Endometrial microvascular endothelial cells (primary cell): ENCODE results near the gene RPTOR. TPM values are rescaled to one million over a fixed set of nuclear protein-coding genes. Genes with fewer than 3 reads are reported as not detected.
"Not testable (repeated sequence)": the region's sequence is repeated elsewhere in the genome, so short reads cannot be mapped to it uniquely, and the experiment has no call there.

ENCODE experiments used
- in situ Hi-C: cut with HindIII; loops from 2 replicates; pipeline ENCODE4 v1.10.0; 2017; ENCODE audit warnings: low sequenced_read_pairs, low pct_unique_long_range_greater_than_20kb; ENCODE audit errors: inconsistent ontology term
- total RNA-seq: library from RNA; depleted of rRNA; stranded (reverse); fragments of >200 nt; gene quantifications from one replicate; pipeline ENCODE4 v1.2.3, GENCODE V29; 2015; ENCODE audit errors: inconsistent ontology term

Gene RPTOR
- total RNA-seq, 1 donor from 2014 or later = 28.2 TPM

GRCh38 chr17:80605326-80606066, 60.9 kb downstream of the RPTOR start:
- in situ Hi-C loops = no loop called here

GRCh38 chr17:80608326-80608725, 63.7 kb downstream of the RPTOR start:
- in situ Hi-C loops = no loop called here

GRCh38 chr17:80609757-80610156, 65.1 kb downstream of the RPTOR start:
- in situ Hi-C loops = no loop called here

GRCh38 chr17:80611816-80612215, 67.2 kb downstream of the RPTOR start:
- in situ Hi-C loops = no loop called here

- in situ Hi-C loops = no loop called here
These were observed 68.5 kb downstream of the RPTOR start for GRCh38 chr17:80612997-80613731.

- in situ Hi-C loops = no loop called here
These were observed 69.1 kb downstream of the RPTOR start for GRCh38 chr17:80613732-80614071.

- in situ Hi-C loops = no loop called here
These were observed 69.9 kb downstream of the RPTOR start for GRCh38 chr17:80614332-80615047.

- in situ Hi-C loops = no loop called here
These were observed 70.7 kb downstream of the RPTOR start for GRCh38 chr17:80615376-80615775.

GRCh38 chr17:80616705-80617104, 72.1 kb downstream of the RPTOR start:
- in situ Hi-C loops = no loop called here

GRCh38 chr17:80618304-80618703, 73.7 kb downstream of the RPTOR start:
- in situ Hi-C loops = no loop called here

GRCh38 chr17:80619535-80620235, 75.0 kb downstream of the RPTOR start:
- in situ Hi-C loops = no loop called here

GRCh38 chr17:80621335-80621996, 76.8 kb downstream of the RPTOR start:
- in situ Hi-C loops = no loop called here

GRCh38 chr17:80621997-80622357, 77.3 kb downstream of the RPTOR start:
- in situ Hi-C loops = no loop called here

- in situ Hi-C loops = no loop called here
These were observed 80.2 kb downstream of the RPTOR start for GRCh38 chr17:80624864-80625263.

- in situ Hi-C loops = no loop called here
These were observed 81.0 kb downstream of the RPTOR start for GRCh38 chr17:80625627-80626026.

- in situ Hi-C loops = not testable (repeated sequence)
These were observed 84.2 kb downstream of the RPTOR start for GRCh38 chr17:80628881-80629280.

GRCh38 chr17:80629298-80630028, 84.8 kb downstream of the RPTOR start:
- in situ Hi-C loops = no loop called here

- in situ Hi-C loops = no loop called here
These were observed 86.0 kb downstream of the RPTOR start for GRCh38 chr17:80630560-80631120.
